ENCODE measurements around the gene PTGES. TPM values are rescaled to one million over a fixed set of nuclear protein-coding genes. Genes with fewer than 3 reads are reported as not detected.

The PTGES gene
- total and polyA plus RNA-seq, 5 donors, result 1.9 to 9.6 (median 5.4) TPM

DNA sequence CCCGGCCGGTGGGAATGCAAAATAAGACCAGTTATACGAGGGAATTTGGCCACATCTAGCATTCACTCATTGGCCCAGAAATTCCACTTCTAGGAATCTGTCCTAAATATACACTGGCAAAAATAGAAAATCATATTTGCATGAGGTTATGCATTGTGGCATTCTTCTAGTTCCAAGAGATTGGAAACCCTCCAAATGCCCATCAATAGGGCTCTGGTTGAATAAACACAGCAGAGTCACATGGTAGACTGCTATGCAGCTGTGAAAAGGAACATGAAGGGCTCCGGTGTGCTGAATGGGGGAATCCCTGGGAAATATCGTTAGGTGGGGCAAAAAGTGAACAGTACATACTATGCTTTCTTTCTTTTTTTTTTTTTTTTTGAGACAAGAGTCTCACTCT is 36.8 kb downstream of the PTGES start:
- no peak for ATAC-seq
- no peak for DNase-seq
- Histone ChIP-seq H3K9me3 (ENCODE audit: control insufficient read depth, low read length) (no peaks in the 10 kb centered on the region), H3K27me3 (ENCODE audit: control insufficient read depth, insufficient read depth) (no peaks in the 10 kb centered on the region), H3K4me1 (ENCODE audit: control insufficient read depth, insufficient read depth, low read length) (no peaks in the 10 kb centered on the region), H3K4me3 (ENCODE audit: low read length) (no peak overlapping the region), H3K27ac (ENCODE audit: low read length) (no peak overlapping the region)
- intact Hi-C loops (cut with DNase I), result no loop called here
- 56% methylated on average over 5 of the region's 5 CpGs for WGBS

DNA sequence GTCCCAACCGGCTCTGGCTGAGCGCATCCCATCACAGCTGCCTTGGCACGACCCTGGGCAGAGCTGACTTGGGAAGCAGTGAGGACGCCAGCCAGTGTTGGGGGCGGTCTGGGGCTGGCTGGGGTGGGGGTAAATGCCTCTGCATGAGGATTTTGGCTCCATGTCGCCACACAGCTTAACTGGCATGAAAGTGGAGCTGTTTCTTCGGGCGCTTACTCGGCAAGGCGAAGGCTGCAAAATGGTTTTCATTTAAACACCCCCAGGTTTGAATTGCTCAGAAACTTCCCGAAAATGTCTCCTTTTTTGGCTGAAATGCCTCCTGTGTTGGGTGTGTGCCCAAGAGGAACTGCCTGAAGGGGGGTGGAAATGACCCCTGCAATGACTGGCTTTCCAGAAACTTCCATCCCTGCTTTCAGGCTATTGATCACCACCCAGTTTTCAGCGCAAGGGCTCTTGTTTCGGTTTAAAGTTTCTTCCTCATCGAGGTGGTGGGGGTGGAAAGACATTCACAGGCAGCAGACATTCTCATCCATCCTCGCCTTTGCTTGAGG is 38.3 kb downstream of the PTGES start:
- no peaks in the 10 kb centered on the region for H3K27me3 ChIP-seq (ENCODE audit: control insufficient read depth, insufficient read depth)
- H3K4me3 ChIP-seq (ENCODE audit: low read length), result no peak overlapping the region
- no peaks in the 10 kb centered on the region for H3K9me3 ChIP-seq (ENCODE audit: control insufficient read depth, low read length)
- WGBS, result 71% methylated on average over 15 of the region's 15 CpGs
- DNase-seq, result no peak
- H3K27ac ChIP-seq (ENCODE audit: low read length), result no peak overlapping the region
- intact Hi-C loops (cut with DNase I), result no loop called here
- no peak for ATAC-seq
- no peaks in the 10 kb centered on the region for H3K4me1 ChIP-seq (ENCODE audit: control insufficient read depth, insufficient read depth, low read length)

DNA sequence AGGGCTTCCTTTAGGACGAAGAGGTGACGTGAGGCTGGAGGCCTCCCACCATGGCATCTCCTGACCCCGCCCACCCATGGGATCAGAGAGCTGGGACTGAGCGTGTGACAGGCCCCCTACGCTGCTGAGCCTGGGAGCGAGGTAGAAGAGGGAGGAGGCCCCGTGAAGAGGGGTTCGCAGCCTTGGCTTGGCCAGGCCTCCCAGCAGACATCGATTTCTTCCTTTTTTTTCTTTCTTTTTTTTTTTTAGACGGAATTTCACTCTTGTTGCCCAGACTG is 39.5 kb downstream of the PTGES start:
- Histone ChIP-seq H3K27ac (ENCODE audit: low read length) (no peak overlapping the region), H3K4me1 (ENCODE audit: control insufficient read depth, insufficient read depth, low read length) (no peaks in the 10 kb centered on the region), H3K9me3 (ENCODE audit: control insufficient read depth, low read length) (no peaks in the 10 kb centered on the region), H3K4me3 (ENCODE audit: low read length) (no peak overlapping the region), H3K27me3 (ENCODE audit: control insufficient read depth, insufficient read depth) (no peaks in the 10 kb centered on the region)
- DNase-seq (no peak), ATAC-seq (no peak)
- 90% methylated on average over 10 of the region's 10 CpGs for WGBS
- intact Hi-C loops (cut with DNase I), result no loop called here

DNA sequence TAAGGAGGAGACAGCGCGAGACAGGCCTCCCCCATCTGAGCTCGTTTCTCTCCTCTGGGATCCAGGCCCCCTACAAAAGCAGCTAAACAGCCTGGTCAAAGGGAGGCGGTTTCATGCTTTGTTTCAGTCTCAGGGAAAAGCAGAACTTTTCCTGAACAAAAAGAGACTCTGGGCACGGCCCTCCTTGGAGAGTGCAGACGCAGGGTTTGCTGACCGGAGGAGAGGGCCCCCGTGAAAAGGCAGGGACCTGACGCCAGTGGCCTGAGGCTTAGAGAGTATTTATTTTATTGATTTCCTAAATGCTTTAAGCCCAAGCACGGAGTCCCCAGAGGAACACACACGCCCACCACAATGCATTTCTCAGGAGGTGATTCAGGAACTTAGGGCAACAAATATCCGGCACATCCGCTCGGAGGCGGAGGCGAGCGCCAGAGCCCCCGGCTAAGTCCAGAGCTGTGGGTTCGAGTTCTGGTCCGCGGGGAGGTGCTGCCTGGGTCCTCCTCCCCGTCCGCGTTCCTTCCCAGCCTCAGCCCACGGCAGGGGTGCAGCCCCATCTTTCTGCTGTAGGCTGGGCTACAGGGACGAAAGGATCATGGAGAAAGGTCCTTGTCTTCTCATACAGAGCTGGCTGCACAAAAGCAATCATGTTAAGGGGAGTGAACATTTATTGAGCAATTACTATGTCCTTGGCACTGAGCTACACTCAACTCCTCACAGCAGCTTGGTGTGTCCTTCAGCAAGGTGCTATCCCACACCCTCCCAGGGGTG is 40.0 kb downstream of the PTGES start:
- Histone ChIP-seq H3K27me3 (ENCODE audit: control insufficient read depth, insufficient read depth) (no peaks in the 10 kb centered on the region), H3K4me3 (ENCODE audit: low read length) (no peak overlapping the region), H3K27ac (ENCODE audit: low read length) (peak overlapping the region; percentile 30), H3K9me3 (ENCODE audit: control insufficient read depth, low read length) (no peaks in the 10 kb centered on the region), H3K4me1 (ENCODE audit: control insufficient read depth, insufficient read depth, low read length) (no peaks in the 10 kb centered on the region)
- 49% methylated on average over 26 of the region's 26 CpGs for WGBS
- no peak for DNase-seq
- intact Hi-C loops (cut with DNase I), result no loop called here
- ATAC-seq, result peak; percentile 7 to 18

DNA sequence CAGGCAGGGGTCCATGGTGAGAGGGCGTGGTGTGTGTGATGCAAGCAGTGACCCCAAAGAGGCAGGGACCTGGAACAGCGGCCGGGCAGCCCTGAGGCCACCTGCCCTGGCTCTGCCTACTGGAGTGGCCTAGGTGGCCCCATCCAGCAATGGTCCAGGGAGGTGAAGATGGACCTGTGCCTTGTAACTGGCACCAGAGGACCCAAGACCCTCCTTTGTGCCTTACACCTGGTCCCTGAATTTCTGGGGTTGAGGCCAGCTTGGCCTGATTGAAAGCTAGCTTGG is 42.7 kb downstream of the PTGES start:
- ATAC-seq, result no peak
- Histone ChIP-seq H3K27ac (ENCODE audit: low read length) (no peak overlapping the region), H3K4me3 (ENCODE audit: low read length) (no peak overlapping the region), H3K27me3 (ENCODE audit: control insufficient read depth, insufficient read depth) (no peaks in the 10 kb centered on the region), H3K4me1 (ENCODE audit: control insufficient read depth, insufficient read depth, low read length) (no peaks in the 10 kb centered on the region), H3K9me3 (ENCODE audit: control insufficient read depth, low read length) (no peaks in the 10 kb centered on the region)
- WGBS, result 97% methylated on average over 3 of the region's 3 CpGs
- intact Hi-C loops (cut with DNase I), result no loop called here
- DNase-seq, result no peak

DNA sequence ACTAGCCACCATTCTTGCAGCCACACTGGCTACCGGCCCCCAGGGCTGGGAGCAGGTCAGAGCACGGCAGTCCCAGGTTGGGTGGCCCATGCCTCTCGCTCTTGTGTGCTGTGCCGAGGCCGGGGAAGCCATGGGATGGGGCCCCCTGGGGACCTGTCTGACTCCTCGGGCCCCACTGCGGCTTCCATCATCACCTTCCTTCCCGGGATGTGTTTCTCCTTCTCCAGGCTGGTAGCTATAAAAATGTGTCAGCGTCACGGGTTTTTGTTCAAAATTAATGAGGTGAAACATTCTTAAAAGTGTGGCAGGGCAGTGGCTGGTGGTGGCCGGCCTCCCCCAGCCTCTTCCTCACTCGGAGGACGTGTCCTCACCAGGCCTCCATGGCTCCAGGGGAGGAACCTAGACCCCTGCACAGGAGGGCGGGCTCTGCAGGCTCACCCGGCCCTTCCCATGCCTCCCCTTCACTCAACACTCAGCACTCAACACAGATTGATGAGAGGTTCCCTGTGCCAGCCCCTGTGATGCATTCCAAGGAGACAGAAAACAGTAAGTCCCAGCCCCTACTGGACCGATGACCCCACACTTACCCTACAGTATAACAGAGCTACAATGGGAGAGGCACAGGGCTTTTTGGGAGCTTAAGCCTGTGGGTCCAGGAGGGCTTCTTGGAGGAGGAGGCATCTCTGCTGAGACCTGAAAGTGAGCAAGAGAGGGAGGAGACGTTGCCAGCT is 43.2 kb downstream of the PTGES start:
- intact Hi-C loops (cut with DNase I), result no loop called here
- ATAC-seq, result peak in 1 of 2 donors; percentile 7

DNA sequence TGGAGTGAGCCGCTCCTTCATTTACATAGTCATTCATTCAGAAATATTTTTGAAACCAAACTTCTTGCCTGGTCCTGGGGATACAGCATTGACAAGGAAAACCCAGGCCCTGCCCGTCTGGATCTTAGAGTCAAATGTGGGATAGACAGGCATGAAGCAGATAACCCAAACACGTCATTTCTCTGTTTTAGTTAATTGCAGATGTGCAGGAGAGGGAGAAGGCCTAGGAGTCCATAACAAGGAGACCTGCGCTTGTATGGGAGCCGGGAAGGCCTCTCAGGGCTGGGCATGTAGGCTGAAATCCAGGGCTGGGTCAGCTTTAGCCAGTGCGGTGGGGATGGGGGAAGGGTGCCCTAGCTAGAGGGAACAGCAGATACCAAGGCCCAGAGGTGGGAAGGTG is 44.0 kb downstream of the PTGES start:
- no peak overlapping the region for H3K27ac ChIP-seq (ENCODE audit: low read length)
- H3K9me3 ChIP-seq (ENCODE audit: control insufficient read depth, low read length), result no peaks in the 10 kb centered on the region
- H3K27me3 ChIP-seq (ENCODE audit: control insufficient read depth, insufficient read depth), result no peaks in the 10 kb centered on the region
- WGBS, result 85% methylated on average over 6 of the region's 6 CpGs
- peaks cover under 1% of the 10 kb centered on the region for H3K4me1 ChIP-seq (ENCODE audit: control insufficient read depth, insufficient read depth, low read length)
- intact Hi-C loops (cut with DNase I), result no loop called here
- ATAC-seq, result no peak
- no peak overlapping the region for H3K4me3 ChIP-seq (ENCODE audit: low read length)
- DNase-seq, result no peak

More for the DNA sequence above, 43.2 kb downstream of the PTGES start:
- Histone ChIP-seq H3K4me3 (ENCODE audit: low read length) (no peak overlapping the region), H3K27ac (ENCODE audit: low read length) (no peak overlapping the region), H3K9me3 (ENCODE audit: control insufficient read depth, low read length) (no peaks in the 10 kb centered on the region), H3K27me3 (ENCODE audit: control insufficient read depth, insufficient read depth) (no peaks in the 10 kb centered on the region), H3K4me1 (ENCODE audit: control insufficient read depth, insufficient read depth, low read length) (no peaks in the 10 kb centered on the region)
- DNase-seq, result no peak
- 77% methylated on average over 17 of the region's 17 CpGs for WGBS

DNA sequence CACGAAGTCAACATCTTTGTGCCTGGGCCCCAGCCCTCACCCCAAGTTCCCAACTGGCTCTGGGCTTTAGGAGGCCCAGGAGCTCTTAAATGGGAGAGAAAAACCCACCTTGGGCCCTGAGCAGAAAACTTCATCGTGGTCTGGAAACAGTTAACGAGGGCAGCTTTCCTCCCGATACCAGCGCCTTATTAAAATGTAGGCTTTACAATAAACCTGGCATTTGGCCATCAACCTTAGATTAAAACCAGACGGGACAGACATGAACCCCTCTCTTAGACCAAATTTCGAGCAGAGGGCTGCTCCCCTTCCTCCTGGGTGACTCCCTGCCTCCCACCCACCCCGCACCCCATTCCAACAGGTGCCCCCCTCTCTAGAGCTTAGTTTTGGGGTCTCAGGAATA is 48.0 kb downstream of the PTGES start:
- DNase-seq, result no peak
- no peaks in the 10 kb centered on the region for H3K9me3 ChIP-seq (ENCODE audit: control insufficient read depth, low read length)
- H3K27ac ChIP-seq (ENCODE audit: low read length), result no peak overlapping the region
- intact Hi-C loops (cut with DNase I), result no loop called here
- ATAC-seq, result no peak
- peaks cover 3% of the 10 kb centered on the region for H3K4me1 ChIP-seq (ENCODE audit: control insufficient read depth, insufficient read depth, low read length)
- no peaks in the 10 kb centered on the region for H3K27me3 ChIP-seq (ENCODE audit: control insufficient read depth, insufficient read depth)
- 63% methylated on average over 8 of the region's 8 CpGs for WGBS
- H3K4me3 ChIP-seq (ENCODE audit: low read length), result no peak overlapping the region

DNA sequence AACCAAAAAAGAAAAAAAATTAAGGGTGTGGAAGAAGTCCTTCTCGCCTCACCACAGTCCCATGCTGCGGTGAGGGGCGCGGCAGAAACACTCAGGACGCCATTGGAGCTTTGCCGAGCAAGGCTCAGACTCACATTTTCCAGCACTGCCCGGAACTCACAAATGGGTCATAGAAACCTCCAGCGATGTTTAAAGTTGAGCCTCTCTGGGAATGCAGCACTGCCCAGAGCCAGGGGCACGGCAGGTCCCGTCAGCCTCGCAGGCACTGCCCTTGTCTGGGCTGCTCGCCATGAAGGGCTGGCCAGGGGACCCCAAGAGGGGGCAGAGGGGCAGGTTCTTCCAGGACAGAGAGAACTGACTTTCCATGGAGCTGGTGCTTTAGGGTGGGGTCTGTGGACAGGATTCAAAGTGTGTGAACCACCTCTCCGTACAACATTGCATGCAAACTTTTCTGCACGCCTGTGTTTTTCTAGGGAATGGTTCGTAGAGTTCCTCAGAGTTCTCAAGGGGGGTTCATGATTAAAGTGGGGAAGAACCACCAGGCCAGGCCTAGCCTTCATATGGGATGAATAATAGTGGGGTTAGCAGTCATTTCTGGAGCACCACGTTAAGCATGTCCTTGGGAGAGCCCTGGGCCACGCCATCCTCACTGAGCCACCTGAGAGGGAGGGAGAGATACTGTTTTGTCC is 49.0 kb downstream of the PTGES start:
- no peaks in the 10 kb centered on the region for H3K9me3 ChIP-seq (ENCODE audit: control insufficient read depth, low read length)
- intact Hi-C loops (cut with DNase I), result no loop called here
- WGBS, result 67% methylated on average over 17 of the region's 17 CpGs
- no peak overlapping the region for H3K4me3 ChIP-seq (ENCODE audit: low read length)
- H3K27me3 ChIP-seq (ENCODE audit: control insufficient read depth, insufficient read depth), result no peaks in the 10 kb centered on the region
- DNase-seq, result peak in 2 of 3 donors; percentile 53 to 68
- no peak overlapping the region for H3K27ac ChIP-seq (ENCODE audit: low read length)
- ATAC-seq, result peak; percentile 44 to 55
- H3K4me1 ChIP-seq (ENCODE audit: control insufficient read depth, insufficient read depth, low read length), result peaks cover 3% of the 10 kb centered on the region

DNA sequence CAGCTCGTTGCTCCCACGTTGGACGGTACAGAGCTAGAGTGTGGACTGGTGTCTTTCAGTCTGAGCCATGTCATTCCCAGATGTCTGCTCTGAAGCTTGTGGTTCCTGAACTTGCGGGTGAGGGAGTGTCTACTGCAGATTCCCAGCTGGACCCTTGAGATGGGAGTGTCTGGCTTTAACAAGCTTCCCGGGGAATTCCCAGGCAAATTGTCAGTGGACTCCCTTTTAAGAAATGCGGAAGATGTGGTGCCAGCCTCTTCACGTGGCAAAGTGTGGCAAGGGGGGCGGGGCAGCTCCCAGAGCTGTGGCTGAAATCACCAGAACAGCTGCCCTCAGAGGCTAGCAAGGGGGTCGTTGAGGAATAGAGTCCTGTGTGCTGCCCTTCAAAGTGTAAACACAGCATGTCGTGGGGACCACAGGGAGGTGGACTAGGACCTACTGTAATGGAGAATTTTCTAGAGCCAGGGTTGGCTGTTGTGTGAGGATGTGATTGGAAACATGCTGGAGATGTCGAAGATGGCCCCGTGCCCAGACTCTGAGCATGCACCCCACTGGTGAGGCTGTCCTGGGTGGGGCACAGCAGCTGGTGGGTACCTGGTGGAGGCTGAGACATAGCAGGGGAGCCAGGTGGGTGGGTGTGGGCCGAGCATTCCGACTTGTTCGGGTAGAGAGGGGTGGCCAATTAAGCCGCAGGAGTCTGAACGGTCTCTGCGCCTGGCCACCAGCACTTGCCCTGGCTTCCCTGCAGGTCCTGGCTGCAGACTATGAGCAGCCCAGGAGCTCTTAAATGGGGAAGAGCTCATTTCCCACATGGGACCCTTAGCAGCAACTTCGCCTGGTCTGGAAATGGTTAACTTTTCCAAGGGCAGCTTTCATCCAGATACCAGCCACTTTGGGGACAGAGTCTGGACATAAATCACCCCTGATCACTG is 50.0 kb downstream of the PTGES start:
- DNase-seq (peak in 1 of 3 donors; percentile 29), ATAC-seq (no peak)
- H3K4me1 ChIP-seq (ENCODE audit: control insufficient read depth, insufficient read depth, low read length), result peaks cover 4% of the 10 kb centered on the region
- peak overlapping the region; percentile 28 for H3K27ac ChIP-seq (ENCODE audit: low read length)
- no peaks in the 10 kb centered on the region for H3K9me3 ChIP-seq (ENCODE audit: control insufficient read depth, low read length)
- H3K27me3 ChIP-seq (ENCODE audit: control insufficient read depth, insufficient read depth), result no peaks in the 10 kb centered on the region
- no peak overlapping the region for H3K4me3 ChIP-seq (ENCODE audit: low read length)
- intact Hi-C loops (cut with DNase I), result no loop called here
- 56% methylated on average over 19 of the region's 19 CpGs for WGBS
